Hepatocyte (in vitro differentiated cells): ENCODE results near the gene ENOX1.

Experiments used
- EZH2 ChIP-seq: fragments of 200-600 bp; sonication (generic); IDR thresholded peaks from 2 replicates; pipeline ENCODE4 v1.6.1; 2016; ENCODE audit warnings: antibody characterized with exemption, mild to moderate bottlenecking, borderline replicate concordance
- EZH2phosphoT487 ChIP-seq: fragments of 200-600 bp; sonication (generic); IDR thresholded peaks from one replicate; pipeline ENCODE4 v1.6.1; 2018; ENCODE audit warnings: antibody characterized with exemption, mild to moderate bottlenecking, low read depth, moderate library complexity; ENCODE audit not compliant: unreplicated experiment, severe bottlenecking
- TF ChIP-seq, protein P1 (sequence below): fragments of 200-600 bp; sonication (generic); IDR thresholded peaks from 2 replicates; pipeline ENCODE4 v1.5.1; 2016; ENCODE audit warnings: antibody characterized with exemption, mild to moderate bottlenecking; ENCODE audit not compliant: poor library complexity

DNA sequence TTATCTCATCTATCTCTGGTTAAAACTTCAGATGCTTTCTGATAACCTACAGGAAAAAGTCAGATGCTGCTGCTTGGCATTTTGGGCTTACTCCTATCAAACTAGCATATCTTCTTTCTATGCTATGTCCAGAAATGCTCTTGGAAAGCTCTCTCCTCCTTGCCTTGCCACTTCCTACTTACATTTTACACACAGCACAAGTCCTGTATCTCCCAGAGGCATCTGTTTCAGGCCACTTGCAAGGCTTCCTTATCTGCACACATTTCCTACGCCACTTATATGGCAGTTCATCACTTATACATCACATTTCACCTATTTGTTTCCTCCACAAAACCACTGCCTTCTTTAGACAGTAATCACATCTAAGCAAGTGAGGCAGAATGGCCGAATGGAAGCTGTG lies 543.1 kb downstream of the ENOX1 start:
- TF ChIP-seq, protein P1, sequence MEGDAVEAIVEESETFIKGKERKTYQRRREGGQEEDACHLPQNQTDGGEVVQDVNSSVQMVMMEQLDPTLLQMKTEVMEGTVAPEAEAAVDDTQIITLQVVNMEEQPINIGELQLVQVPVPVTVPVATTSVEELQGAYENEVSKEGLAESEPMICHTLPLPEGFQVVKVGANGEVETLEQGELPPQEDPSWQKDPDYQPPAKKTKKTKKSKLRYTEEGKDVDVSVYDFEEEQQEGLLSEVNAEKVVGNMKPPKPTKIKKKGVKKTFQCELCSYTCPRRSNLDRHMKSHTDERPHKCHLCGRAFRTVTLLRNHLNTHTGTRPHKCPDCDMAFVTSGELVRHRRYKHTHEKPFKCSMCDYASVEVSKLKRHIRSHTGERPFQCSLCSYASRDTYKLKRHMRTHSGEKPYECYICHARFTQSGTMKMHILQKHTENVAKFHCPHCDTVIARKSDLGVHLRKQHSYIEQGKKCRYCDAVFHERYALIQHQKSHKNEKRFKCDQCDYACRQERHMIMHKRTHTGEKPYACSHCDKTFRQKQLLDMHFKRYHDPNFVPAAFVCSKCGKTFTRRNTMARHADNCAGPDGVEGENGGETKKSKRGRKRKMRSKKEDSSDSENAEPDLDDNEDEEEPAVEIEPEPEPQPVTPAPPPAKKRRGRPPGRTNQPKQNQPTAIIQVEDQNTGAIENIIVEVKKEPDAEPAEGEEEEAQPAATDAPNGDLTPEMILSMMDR = no peak
- TF ChIP-seq EZH2 (no peak), EZH2phosphoT487 (no peak)
